Body of pancreas (tissue), 4 donors: ENCODE results near the gene CNTNAP2. TPM values are rescaled to one million over a fixed set of nuclear protein-coding genes. Genes with fewer than 3 reads are reported as not detected.

Experiments used
- ATAC-seq: fragments of 150-250 bp; one replicate; pipeline ENCODE4 v1.9.1; 2016
- DNase-seq, 4 donors: peaks; one replicate each; pipeline ENCODE4 v3.0.0-alpha.2; 2019
- H3K27ac ChIP-seq, 4 donors: fragments of 200-600 bp; sonication (generic); 1 replicate in 3 of 4; 2 replicates in 1 of 4; pipeline versions ENCODE4 v1.5.1 to v1.6.1; 2016 to 2019; ENCODE audit warnings: mild to moderate bottlenecking in 1 of 4, mixed read lengths in 1 of 4, moderate library complexity in 1 of 4
- H3K27me3 ChIP-seq, 2 donors: fragments of 200-600 bp; sonication (generic); one replicate each; pipeline ENCODE4 v1.6.0; 2016; ENCODE audit warnings: mild to moderate bottlenecking in 1 of 2
- H3K36me3 ChIP-seq, 2 donors: fragments of 200-600 bp; sonication (generic); replicated peaks in 1 of 2; 2 replicates each; pipeline ENCODE4 v1.5.1; 2016; ENCODE audit warnings: low read depth in 2 of 2; ENCODE audit not compliant: insufficient read depth in 1 of 2
- H3K4me1 ChIP-seq: fragments of 200-600 bp; sonication (generic); one replicate; pipeline ENCODE4 v1.6.0; 2016
- H3K4me3 ChIP-seq, 2 donors: fragments of 200-600 bp; sonication (generic); 1 replicate in 1 of 2; 2 replicates in 1 of 2; pipeline ENCODE4 v1.5.1; 2016 to 2019
- H3K9me3 ChIP-seq, 3 donors: fragments of 200-600 bp; sonication (generic); 1 replicate in 2 of 3; 2 replicates in 1 of 3; pipeline ENCODE4 v1.5.1; 2016
- POLR2A ChIP-seq, 3 donors: fragments of 450-650 bp; IDR thresholded peaks; one replicate each; pipeline ENCODE4 v1.6.1; 2016; ENCODE audit warnings: antibody characterized with exemption in 3 of 3, mild to moderate bottlenecking in 2 of 3
- WGBS, 2 donors: methylation state at CpG; one replicate each; pipeline ENCODE4 v1.1.5; 2017; 5-methylcytosine and 5-hydroxymethylcytosine counted together
- intact Hi-C: fragments of 100-400 bp; cut with DNase I; formaldehyde crosslinking; loops from one replicate; pipeline ENCODE4 v1.15.1; 2023
- total RNA-seq, 2 donors: library from RNA; depleted of rRNA; stranded (reverse); fragments of >200 nt; gene quantifications; one replicate each; pipeline ENCODE4 v1.1.0, GENCODE V29; 2016
- TF ChIP-seq, protein P1 (sequence below), 7 experiments: fragments of 450-650 bp in 4 of 7; fragments of 200-600 bp in 3 of 7; sonication (generic) in 3 of 7; IDR thresholded peaks; one replicate each; pipeline ENCODE4 v1.5.1; 2016 to 2019; ENCODE audit warnings: antibody characterized with exemption in 7 of 7

Gene CNTNAP2
- total RNA-seq, 2 donors from 2014 or later = 1.0 TPM; not detected in 1

DNA sequence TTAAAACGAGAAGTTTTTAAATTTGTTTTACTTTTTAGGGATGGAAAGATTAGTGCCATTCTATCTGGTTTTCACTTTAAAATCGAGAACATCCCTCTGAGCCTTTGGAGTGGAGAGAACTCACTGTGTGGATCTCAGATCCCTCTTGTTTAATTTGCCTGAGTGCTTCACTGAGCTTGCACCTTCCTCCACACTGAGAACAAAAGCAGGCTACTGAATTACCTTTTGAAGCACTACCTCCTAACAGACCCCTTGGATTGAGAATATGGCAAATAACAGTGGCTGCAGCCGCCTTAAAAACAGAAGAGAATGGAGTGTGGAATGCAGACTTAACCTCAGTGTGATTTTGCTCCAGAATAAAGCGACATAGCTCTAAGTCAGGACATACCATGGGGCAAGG, 204.7 kb downstream of the CNTNAP2 start:
- Histone ChIP-seq H3K9me3 (no peaks in the 10 kb centered on the region), H3K27me3 (no peaks in the 10 kb centered on the region), H3K4me1 (no peaks in the 10 kb centered on the region), H3K27ac (no peak overlapping the region), H3K36me3 (no peaks in the 10 kb centered on the region), H3K4me3 (no peak overlapping the region)
- intact Hi-C loops = no loop called here
- 48 to 51% methylated on average over 4 of the region's 4 CpGs for WGBS, 2 donors
- TF ChIP-seq, protein P1, sequence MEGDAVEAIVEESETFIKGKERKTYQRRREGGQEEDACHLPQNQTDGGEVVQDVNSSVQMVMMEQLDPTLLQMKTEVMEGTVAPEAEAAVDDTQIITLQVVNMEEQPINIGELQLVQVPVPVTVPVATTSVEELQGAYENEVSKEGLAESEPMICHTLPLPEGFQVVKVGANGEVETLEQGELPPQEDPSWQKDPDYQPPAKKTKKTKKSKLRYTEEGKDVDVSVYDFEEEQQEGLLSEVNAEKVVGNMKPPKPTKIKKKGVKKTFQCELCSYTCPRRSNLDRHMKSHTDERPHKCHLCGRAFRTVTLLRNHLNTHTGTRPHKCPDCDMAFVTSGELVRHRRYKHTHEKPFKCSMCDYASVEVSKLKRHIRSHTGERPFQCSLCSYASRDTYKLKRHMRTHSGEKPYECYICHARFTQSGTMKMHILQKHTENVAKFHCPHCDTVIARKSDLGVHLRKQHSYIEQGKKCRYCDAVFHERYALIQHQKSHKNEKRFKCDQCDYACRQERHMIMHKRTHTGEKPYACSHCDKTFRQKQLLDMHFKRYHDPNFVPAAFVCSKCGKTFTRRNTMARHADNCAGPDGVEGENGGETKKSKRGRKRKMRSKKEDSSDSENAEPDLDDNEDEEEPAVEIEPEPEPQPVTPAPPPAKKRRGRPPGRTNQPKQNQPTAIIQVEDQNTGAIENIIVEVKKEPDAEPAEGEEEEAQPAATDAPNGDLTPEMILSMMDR (IDR thresholded peaks at IDR 0.05) = no peak
- no peak for TF ChIP-seq POLR2A (IDR thresholded peaks at IDR 0.05)
- no peak for DNase-seq
- ATAC-seq = no peak

GRCh38 chr7:146331369-146331768, 214.8 kb downstream of the CNTNAP2 start:
- no peaks in the 10 kb centered on the region for H3K27me3 ChIP-seq
- H3K4me1 ChIP-seq = no peaks in the 10 kb centered on the region
- TF ChIP-seq, protein P1 (IDR thresholded peaks at IDR 0.05) = no peak
- no peak for TF ChIP-seq POLR2A (IDR thresholded peaks at IDR 0.05)
- no peaks in the 10 kb centered on the region for H3K9me3 ChIP-seq
- H3K27ac ChIP-seq = no peak overlapping the region
- H3K4me3 ChIP-seq = no peak overlapping the region
- no peak for ATAC-seq
- intact Hi-C loops = no loop called here
- 11 to 24% methylated on average over 1 of the region's 1 CpG for WGBS, 2 donors
- H3K36me3 ChIP-seq = no peaks in the 10 kb centered on the region
- DNase-seq = no peak

GRCh38 chr7:146345251-146345650, 228.7 kb downstream of the CNTNAP2 start:
- H3K27me3 ChIP-seq = no peaks in the 10 kb centered on the region
- intact Hi-C loops = no loop called here
- H3K4me3 ChIP-seq = no peak overlapping the region
- TF ChIP-seq, protein P1 (IDR thresholded peaks at IDR 0.05) = no peak
- TF ChIP-seq POLR2A (IDR thresholded peaks at IDR 0.05) = no peak
- no peak for ATAC-seq
- H3K4me1 ChIP-seq = no peaks in the 10 kb centered on the region
- H3K9me3 ChIP-seq = no peaks in the 10 kb centered on the region
- DNase-seq = no peak
- H3K36me3 ChIP-seq = no peaks in the 10 kb centered on the region
- no peak overlapping the region for H3K27ac ChIP-seq
- WGBS, 2 donors = 23% methylated on average over 6 of the region's 6 CpGs

DNA sequence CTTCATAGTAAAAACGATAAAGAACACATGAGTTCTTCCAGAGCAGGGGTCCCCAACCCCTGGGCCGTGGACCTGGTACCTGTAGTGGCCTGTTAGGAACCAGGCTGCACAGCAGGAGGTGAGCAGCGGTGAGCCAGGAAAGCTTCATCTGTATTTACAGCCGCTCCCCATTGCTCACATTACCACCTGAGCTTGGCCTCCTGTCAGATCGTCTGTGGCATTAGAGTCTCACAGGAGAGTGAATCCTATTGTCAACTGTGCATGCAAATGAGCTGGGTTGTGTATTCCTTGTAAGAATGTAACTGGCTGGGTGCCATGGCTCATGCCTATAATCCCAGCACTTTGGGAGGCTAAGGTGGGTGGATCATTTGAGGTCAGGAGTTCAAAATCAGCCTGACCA, 229.5 kb downstream of the CNTNAP2 start:
- no peak for TF ChIP-seq POLR2A (IDR thresholded peaks at IDR 0.05)
- TF ChIP-seq, protein P1 (IDR thresholded peaks at IDR 0.05) = no peak
- DNase-seq (no peak), ATAC-seq (no peak)
- H3K9me3 ChIP-seq = no peaks in the 10 kb centered on the region
- H3K4me1 ChIP-seq = no peaks in the 10 kb centered on the region
- intact Hi-C loops = no loop called here
- 78 to 79% methylated on average over 5 of the region's 5 CpGs for WGBS, 2 donors
- no peaks in the 10 kb centered on the region for H3K36me3 ChIP-seq
- H3K4me3 ChIP-seq = no peak overlapping the region
- H3K27ac ChIP-seq = no peak overlapping the region
- H3K27me3 ChIP-seq = no peaks in the 10 kb centered on the region

- ATAC-seq (no peak), DNase-seq (no peak)
- H3K9me3 ChIP-seq = no peaks in the 10 kb centered on the region
- no peak for TF ChIP-seq POLR2A (IDR thresholded peaks at IDR 0.05)
- TF ChIP-seq, protein P1 (IDR thresholded peaks at IDR 0.05) = no peak
- no peaks in the 10 kb centered on the region for H3K4me1 ChIP-seq
- no peak overlapping the region for H3K4me3 ChIP-seq
- H3K27ac ChIP-seq = no peak overlapping the region
- H3K27me3 ChIP-seq = no peaks in the 10 kb centered on the region
- intact Hi-C loops = no loop called here
- WGBS, 2 donors = 71 to 95% methylated on average over 1 of the region's 1 CpG
- H3K36me3 ChIP-seq = no peaks in the 10 kb centered on the region
These were observed 238.6 kb downstream of the CNTNAP2 start for GRCh38 chr7:146355216-146355615.
